BE2C (cell line): ENCODE measurements around the gene IQCN.

Source experiments
- DNase-seq: peaks from one replicate; pipeline ENCODE4 v3.0.0-alpha.2; 2020
- H3K27me3 ChIP-seq: fragments of 250-450 bp; sonication (Bioruptor Pico); 2 replicates; pipeline ENCODE4 v1.5.1; 2020; ENCODE audit warnings: mild to moderate bottlenecking
- H3K36me3 ChIP-seq: fragments of 250-450 bp; sonication (Bioruptor Pico); 2 replicates; pipeline ENCODE4 v1.5.1; 2020; ENCODE audit warnings: mild to moderate bottlenecking
- H3K4me1 ChIP-seq: fragments of 250-450 bp; sonication (Bioruptor Pico); 2 replicates; pipeline ENCODE4 v1.5.1; 2020
- H3K4me3 ChIP-seq: 2 replicates; pipeline ENCODE4 v1.5.1; 2011; ENCODE audit warnings: low read depth, low read length
- H3K9me3 ChIP-seq: fragments of 250-450 bp; sonication (Bioruptor Pico); 2 replicates; pipeline ENCODE4 v1.5.1; 2020
- CTCF ChIP-seq: IDR thresholded peaks from 2 replicates; pipeline ENCODE4 v1.5.1; 2012; ENCODE audit warnings: mild to moderate bottlenecking, low read depth, low read length

Gene IQCN

GRCh38 chr19:18254546-18255503, 19.4 kb downstream of the IQCN start:
- TF ChIP-seq CTCF, result no peak
- H3K36me3 ChIP-seq, result no peaks in the 10 kb centered on the region
- DNase-seq, result no peak
- peaks cover 21% of the 10 kb centered on the region for H3K27me3 ChIP-seq
- no peaks in the 10 kb centered on the region for H3K4me1 ChIP-seq
- H3K4me3 ChIP-seq, result no peak overlapping the region
- no peaks in the 10 kb centered on the region for H3K9me3 ChIP-seq

GRCh38 chr19:18253716-18254115, 20.5 kb downstream of the IQCN start:
- no peak for DNase-seq
- TF ChIP-seq CTCF, result no peak
- Histone ChIP-seq H3K9me3 (no peaks in the 10 kb centered on the region), H3K4me3 (no peak overlapping the region), H3K27me3 (peaks cover 21% of the 10 kb centered on the region), H3K36me3 (no peaks in the 10 kb centered on the region), H3K4me1 (no peaks in the 10 kb centered on the region)

- no peak for DNase-seq
These were observed 21.1 kb downstream of the IQCN start for GRCh38 chr19:18253130-18253529.

GRCh38 chr19:18252370-18252717, 21.9 kb downstream of the IQCN start:
- no peaks in the 10 kb centered on the region for H3K9me3 ChIP-seq
- no peak for TF ChIP-seq CTCF
- H3K27me3 ChIP-seq, result peaks cover 17% of the 10 kb centered on the region

More at GRCh38 chr19:18253130-18253529, 21.1 kb downstream of the IQCN start:
- H3K36me3 ChIP-seq, result no peaks in the 10 kb centered on the region
- TF ChIP-seq CTCF, result no peak
- no peak overlapping the region for H3K4me3 ChIP-seq
- no peaks in the 10 kb centered on the region for H3K4me1 ChIP-seq
- no peaks in the 10 kb centered on the region for H3K9me3 ChIP-seq
- peaks cover 21% of the 10 kb centered on the region for H3K27me3 ChIP-seq

GRCh38 chr19:18251587-18252369, 22.5 kb downstream of the IQCN start:
- TF ChIP-seq CTCF, result peak; percentile 96
- peak; percentile 67 for DNase-seq
- Histone ChIP-seq H3K9me3 (no peaks in the 10 kb centered on the region), H3K4me3 (no peak overlapping the region), H3K27me3 (peaks cover 15% of the 10 kb centered on the region), H3K36me3 (no peaks in the 10 kb centered on the region), H3K4me1 (no peaks in the 10 kb centered on the region)

More at GRCh38 chr19:18252370-18252717, 21.9 kb downstream of the IQCN start:
- Histone ChIP-seq H3K4me1 (no peaks in the 10 kb centered on the region), H3K36me3 (no peaks in the 10 kb centered on the region), H3K4me3 (no peak overlapping the region)
- no peak for DNase-seq
